PC-3 (cell line): ENCODE measurements around the gene C15orf62. TPM values are rescaled to one million over a fixed set of nuclear protein-coding genes. Genes with fewer than 3 reads are reported as not detected.

ENCODE experiments used
- ATAC-seq: fragments of 200-7000 bp; cut with Tn5 transposase; 2 replicates; pipeline ENCODE4 v1.9.1; 2020; ENCODE audit warnings: mild to moderate bottlenecking, moderate library complexity
- Bru-seq: library from RNA; stranded (reverse); fragments of 400-500 nt; gene quantifications from one replicate; lab custom pipeline; 2021; lab: Mats Ljungman, UMichigan
- BruChase-seq, 2 experiments: library from RNA; stranded (reverse); fragments of 400-500 nt; gene quantifications; one replicate each; lab custom pipeline; 2021; lab: Mats Ljungman, UMichigan
- BruUV-seq: library from RNA; stranded (reverse); fragments of 400-500 nt; replicated peaks from 2 replicates; lab custom pipeline; 2021; lab: Mats Ljungman, UMichigan
- CTCF ChIA-PET: fragments of 300-600 bp; sonication (Branson Sonifier 250); formaldehyde crosslinking; loops from one replicate; lab custom pipeline; 2022; ENCODE audit warnings: antibody characterized with exemption; lab: Charles Lee
- POLR2A ChIA-PET: fragments of 300-600 bp; sonication (Branson Sonifier 250); formaldehyde crosslinking; loops from one replicate; lab custom pipeline; 2022; ENCODE audit warnings: antibody characterized with exemption; ENCODE audit not compliant: unreplicated experiment; lab: Charles Lee
- DNase-seq: peaks from one replicate; pipeline ENCODE4 v3.0.0-alpha.2; 2015
- H2AFZ ChIP-seq: fragments of 300-600 bp; sonication (generic); 2 replicates; pipeline ENCODE4 v1.6.0; 2016; ENCODE audit warnings: antibody characterized with exemption, low read length
- H3F3A ChIP-seq: fragments of 300-600 bp; sonication (generic); one replicate; pipeline ENCODE4 v1.6.0; 2017; ENCODE audit warnings: antibody characterized with exemption, low read length, control low read depth, mild to moderate bottlenecking; ENCODE audit not compliant: unreplicated experiment
- H3K27ac ChIP-seq: fragments of 300-600 bp; sonication (generic); 2 replicates; pipeline ENCODE4 v1.5.1; 2016; ENCODE audit warnings: mild to moderate bottlenecking, low read length
- H3K27me3 ChIP-seq: fragments of 300-600 bp; sonication (generic); 2 replicates; pipeline ENCODE4 v1.6.1; 2016; ENCODE audit warnings: low read length, mixed read lengths
- H3K36me3 ChIP-seq: fragments of 300-600 bp; sonication (generic); 2 replicates; pipeline ENCODE4 v1.6.1; 2016; ENCODE audit warnings: low read depth, mixed run types, low read length, mixed read lengths
- H3K4me1 ChIP-seq: fragments of 300-600 bp; sonication (generic); 2 replicates; pipeline ENCODE4 v1.5.1; 2016; ENCODE audit warnings: low read length; ENCODE audit not compliant: insufficient read depth
- H3K4me2 ChIP-seq: fragments of 300-600 bp; sonication (generic); 2 replicates; pipeline ENCODE4 v1.6.0; 2016; ENCODE audit warnings: low read length
- H3K4me3 ChIP-seq: fragments of 300-600 bp; sonication (generic); 2 replicates; pipeline ENCODE4 v1.5.1; 2016; ENCODE audit warnings: mild to moderate bottlenecking, low read length, mixed read lengths
- H3K79me2 ChIP-seq: fragments of 300-600 bp; sonication (generic); 2 replicates; pipeline ENCODE4 v1.6.1; 2017; ENCODE audit warnings: low read length, mixed read lengths
- H3K9ac ChIP-seq: fragments of 300-600 bp; sonication (generic); 2 replicates; pipeline ENCODE4 v1.6.0; 2016; ENCODE audit warnings: mild to moderate bottlenecking, low read length
- H3K9me2 ChIP-seq: fragments of 300-600 bp; sonication (generic); replicated peaks from 2 replicates; pipeline ENCODE4 v1.6.1; 2016; ENCODE audit warnings: mixed run types, low read length, mixed read lengths
- H3K9me3 ChIP-seq: fragments of 300-600 bp; sonication (generic); 2 replicates; pipeline ENCODE4 v1.6.1; 2016; ENCODE audit warnings: low read length, mixed read lengths
- H4K20me1 ChIP-seq: fragments of 300-600 bp; sonication (generic); 2 replicates; pipeline ENCODE4 v1.6.1; 2016; ENCODE audit warnings: low read length, mixed read lengths
- EZH2 ChIP-seq: fragments of 300-600 bp; sonication (generic); IDR thresholded peaks from one replicate; pipeline ENCODE4 v1.6.1; 2017; ENCODE audit warnings: antibody characterized with exemption, mild to moderate bottlenecking, low read length; ENCODE audit not compliant: unreplicated experiment
- EZH2phosphoT487 ChIP-seq: fragments of 300-600 bp; sonication (generic); IDR thresholded peaks from 2 replicates; pipeline ENCODE4 v1.6.1; 2018; ENCODE audit warnings: mild to moderate bottlenecking, antibody characterized with exemption, low read length, borderline replicate concordance
- intact Hi-C: fragments of 100-400 bp; cut with micrococcal nuclease; formaldehyde crosslinking; loops from 2 replicates; pipeline ENCODE4 v1.9.0; 2023
- long read RNA-seq: library from polyadenylated mRNA; unstranded; transcript quantifications from one replicate; pipeline ENCODE4 v2.0.0, GENCODE V29; 2021; ENCODE audit not compliant: unreplicated experiment
- total RNA-seq: library from RNA; depleted of rRNA; stranded (reverse); fragments of >200 nt; gene quantifications from 2 replicates; pipeline ENCODE4 v1.2.3, GENCODE V29; 2014; rRNA removed
- TF ChIP-seq, protein P1 (sequence below): fragments of 300-600 bp; sonication (generic); conservative IDR thresholded peaks from 2 replicates; pipeline ENCODE4 v1.5.1; 2017; ENCODE audit warnings: antibody characterized with exemption, low read depth, mild to moderate bottlenecking, low read length

Gene C15orf62, protein sequence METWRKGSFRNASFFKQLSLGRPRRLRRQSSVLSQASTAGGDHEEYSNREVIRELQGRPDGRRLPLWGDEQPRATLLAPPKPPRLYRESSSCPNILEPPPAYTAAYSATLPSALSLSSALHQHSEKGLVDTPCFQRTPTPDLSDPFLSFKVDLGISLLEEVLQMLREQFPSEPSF
- total RNA-seq (0.63 and 1.5 TPM in 2 replicates), Bru-seq, nascent RNA (percentile 45 among the genes with signal in this experiment), BruChase-seq, experiment 1, labeled RNA remaining after a 6-hour chase (percentile 59 among the genes with signal in this experiment), BruChase-seq, experiment 2, labeled RNA remaining after a 2-hour chase (percentile 52 among the genes with signal in this experiment)
- long read RNA-seq, transcript C15orf62-201 (1 exons, 2,370 nt) = major isoform, 5 of 5 reads
- long read RNA-seq, partial matches to known transcripts = 0 of 5 reads
- long read RNA-seq, other reads (novel, unspliced or antisense) = 0 of 5 reads

DNA sequence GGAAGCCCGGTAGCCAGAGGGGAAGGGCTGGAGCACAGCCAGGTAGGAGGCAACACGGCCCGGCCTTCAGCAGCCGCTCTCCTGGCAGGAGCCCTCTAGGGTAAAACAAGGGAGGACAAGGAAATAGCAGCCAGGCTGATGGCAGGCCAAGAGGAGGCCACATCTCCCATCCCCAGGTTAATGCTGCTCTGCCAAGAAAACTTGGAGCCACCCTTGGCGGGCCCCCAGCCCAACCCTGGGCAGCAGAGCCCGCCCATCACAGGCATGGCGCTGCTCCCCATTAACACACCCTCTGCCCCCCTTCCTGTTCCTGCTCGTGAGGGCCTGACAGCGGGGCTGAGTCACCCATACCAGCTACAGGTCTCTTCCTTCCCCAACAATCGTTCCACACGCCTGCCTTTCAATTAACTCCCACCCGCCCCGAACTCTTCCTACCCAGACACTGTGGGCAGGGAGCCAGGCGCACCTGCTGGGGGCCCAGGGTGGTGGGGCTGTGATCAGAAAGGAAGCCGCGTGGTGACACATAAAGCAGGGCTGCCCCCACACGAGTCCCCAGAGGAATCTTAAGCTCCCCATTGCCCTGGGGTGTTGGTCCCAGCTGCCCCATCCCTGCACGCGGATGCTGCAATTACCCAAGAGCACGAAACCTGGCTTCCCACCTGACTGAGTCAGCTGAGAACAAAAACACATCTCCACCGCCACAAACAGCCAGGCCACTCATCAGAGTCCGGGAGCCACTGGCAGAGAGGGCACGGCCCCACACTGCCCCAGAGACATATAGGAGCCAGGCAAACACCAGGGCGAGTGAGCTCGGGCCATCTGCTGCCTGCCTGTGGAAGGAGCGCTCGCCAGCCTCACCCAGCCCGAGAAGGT, at the start of gene C15orf62:
Gene C15orf62 (plus strand): TSS at position 707 of the 873 bp plus-strand sequence. CDS start 516 bp downstream, outside the sequence.
- no peaks in the 10 kb centered on the region for H3K79me2 ChIP-seq
- no peaks in the 10 kb centered on the region for H3K9me2 ChIP-seq
- ChIA-PET POLR2A (interaction anchor here (0.6 to 0.7 kb wide), 2 partner anchors 63 to 124 kb away, joined by 3 to 4 read pairs; no protein-coding TSS in a partner anchor), CTCF (interaction anchor here (1.4 kb wide), 1 partner anchor 22 kb away, joined by 9 read pairs; no protein-coding TSS in a partner anchor)
- no peaks in the 10 kb centered on the region for H3F3A ChIP-seq
- H2AFZ ChIP-seq = peak within 1 kb of the TSS; percentile 53
- peaks cover 5% of the 10 kb centered on the region; the same call in 1 of the 2 replicates for H3K36me3 ChIP-seq
- peak within 1 kb of the TSS; percentile 77 for H3K27ac ChIP-seq
- no TSS peak for BruUV-seq
- intact Hi-C loops = no loop called here
- peaks cover 46% of the 10 kb centered on the region for H3K4me1 ChIP-seq
- peak within 1 kb of the TSS; percentile 33; the same call in 1 of the 2 replicates for H3K4me3 ChIP-seq
- H3K9ac ChIP-seq = peak within 1 kb of the TSS; percentile 34
- peak; percentile 77 for ATAC-seq
- H3K27me3 ChIP-seq = no peaks in the 10 kb centered on the region
- TF ChIP-seq, protein P1, sequence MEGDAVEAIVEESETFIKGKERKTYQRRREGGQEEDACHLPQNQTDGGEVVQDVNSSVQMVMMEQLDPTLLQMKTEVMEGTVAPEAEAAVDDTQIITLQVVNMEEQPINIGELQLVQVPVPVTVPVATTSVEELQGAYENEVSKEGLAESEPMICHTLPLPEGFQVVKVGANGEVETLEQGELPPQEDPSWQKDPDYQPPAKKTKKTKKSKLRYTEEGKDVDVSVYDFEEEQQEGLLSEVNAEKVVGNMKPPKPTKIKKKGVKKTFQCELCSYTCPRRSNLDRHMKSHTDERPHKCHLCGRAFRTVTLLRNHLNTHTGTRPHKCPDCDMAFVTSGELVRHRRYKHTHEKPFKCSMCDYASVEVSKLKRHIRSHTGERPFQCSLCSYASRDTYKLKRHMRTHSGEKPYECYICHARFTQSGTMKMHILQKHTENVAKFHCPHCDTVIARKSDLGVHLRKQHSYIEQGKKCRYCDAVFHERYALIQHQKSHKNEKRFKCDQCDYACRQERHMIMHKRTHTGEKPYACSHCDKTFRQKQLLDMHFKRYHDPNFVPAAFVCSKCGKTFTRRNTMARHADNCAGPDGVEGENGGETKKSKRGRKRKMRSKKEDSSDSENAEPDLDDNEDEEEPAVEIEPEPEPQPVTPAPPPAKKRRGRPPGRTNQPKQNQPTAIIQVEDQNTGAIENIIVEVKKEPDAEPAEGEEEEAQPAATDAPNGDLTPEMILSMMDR = no peak
- TF ChIP-seq EZH2 (no peak), EZH2phosphoT487 (no peak)
- no peaks in the 10 kb centered on the region for H3K9me3 ChIP-seq
- H4K20me1 ChIP-seq = no peaks in the 10 kb centered on the region
- peak within 1 kb of the TSS; percentile 73 for H3K4me2 ChIP-seq
- DNase-seq = peak; percentile 84

DNA sequence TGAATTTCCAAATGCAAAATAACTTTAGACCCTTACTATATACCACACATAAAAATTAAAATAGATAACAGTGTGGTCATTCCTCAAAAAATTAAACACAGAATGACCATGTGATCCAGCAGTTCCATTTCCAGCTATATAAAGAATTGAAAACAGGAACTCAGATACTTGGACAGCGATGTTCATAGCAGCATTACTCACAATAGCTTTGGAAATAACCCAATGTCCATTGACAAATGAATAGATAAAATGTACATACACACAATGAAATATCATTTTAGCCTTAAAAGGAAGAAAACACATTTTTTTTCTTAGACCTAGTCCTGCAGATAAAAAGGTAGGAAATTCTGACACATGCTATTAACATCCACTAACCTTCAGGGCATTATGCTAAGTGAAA, 48.1 kb upstream of the C15orf62 start:
- Histone ChIP-seq H3K36me3 (peaks cover 16% of the 10 kb centered on the region), H3K27ac (no peak overlapping the region), H3K4me2 (no peak overlapping the region), H3K4me3 (no peak overlapping the region), H3K9ac (no peak overlapping the region), H3K9me3 (no peaks in the 10 kb centered on the region), H3K79me2 (no peaks in the 10 kb centered on the region), H4K20me1 (no peaks in the 10 kb centered on the region), H2AFZ (no peak overlapping the region), H3K9me2 (no peaks in the 10 kb centered on the region), H3K27me3 (no peaks in the 10 kb centered on the region), H3F3A (no peaks in the 10 kb centered on the region), H3K4me1 (no peaks in the 10 kb centered on the region)
- intact Hi-C loops = no loop called here
- no peak for DNase-seq
- no TSS peak for BruUV-seq
- ChIA-PET CTCF (interaction anchor here (0.6 kb wide), 1 partner anchor 57 kb away, joined by 3 read pairs; no protein-coding TSS in a partner anchor), POLR2A (interaction anchor here (0.5 kb wide), 1 partner anchor 112 kb away, joined by 7 read pairs; no protein-coding TSS in a partner anchor)
- no peak for ATAC-seq
- TF ChIP-seq EZH2 (no peak), EZH2phosphoT487 (no peak)
- TF ChIP-seq, protein P1 = no peak
